Sigmoid colon (tissue), 7 donors: ENCODE results near the gene POLR1H. TPM values are rescaled to one million over a fixed set of nuclear protein-coding genes. Genes with fewer than 3 reads are reported as not detected.

Experiments
- DNase-seq: peaks from one replicate; pipeline ENCODE4 v3.0.0-alpha.2; 2019
- H3K27ac ChIP-seq, 4 donors: fragments of 200-600 bp; sonication (generic); one replicate each; pipeline ENCODE4 v1.5.1; 2016 to 2019; ENCODE audit warnings: mild to moderate bottlenecking in 1 of 4
- H3K27me3 ChIP-seq, 3 donors: fragments of 200-600 bp; sonication (generic); one replicate each; pipeline ENCODE4 v1.5.1; 2019; ENCODE audit warnings: mild to moderate bottlenecking in 1 of 3
- H3K36me3 ChIP-seq, 4 donors: fragments of 200-600 bp; sonication (generic); one replicate each; pipeline ENCODE4 v1.5.1; 2016 to 2019
- H3K4me1 ChIP-seq, 4 donors: fragments of 200-600 bp; sonication (generic); one replicate each; pipeline ENCODE4 v1.5.1; 2017 to 2019
- H3K4me3 ChIP-seq, 4 donors: fragments of 200-600 bp; sonication (generic); one replicate each; pipeline ENCODE4 v1.5.1; 2017 to 2019; ENCODE audit warnings: mild to moderate bottlenecking in 2 of 4, moderate library complexity in 1 of 4
- H3K9me3 ChIP-seq, 4 donors: fragments of 200-600 bp in 3 of 4; sonication (generic) in 3 of 4; one replicate each; pipeline versions ENCODE4 v1.5.1 to v1.6.1; 2013 to 2019
- EP300 ChIP-seq, 4 donors: sonication (generic); formaldehyde crosslinking; IDR thresholded peaks; one replicate each; pipeline ENCODE4 v1.6.1; 2017; ENCODE audit warnings: antibody characterized with exemption in 4 of 4
- POLR2A ChIP-seq, 2 donors: fragments of 450-650 bp; IDR thresholded peaks; one replicate each; pipeline ENCODE4 v1.6.1; 2016; ENCODE audit warnings: antibody characterized with exemption in 2 of 2, mild to moderate bottlenecking in 2 of 2, moderate library complexity in 2 of 2
- POLR2AphosphoS5 ChIP-seq, 4 donors: sonication (generic); formaldehyde crosslinking; IDR thresholded peaks; one replicate each; pipeline ENCODE4 v1.6.1; 2017; ENCODE audit warnings: antibody characterized with exemption in 4 of 4
- WGBS, 2 donors: extraction: QIAGEN DNeasy Blood & Tissue Kit; methylation state at CpG; one replicate each; pipeline ENCODE4 v1.1.7; 2013; 5-methylcytosine and 5-hydroxymethylcytosine counted together
- intact Hi-C: fragments of 100-400 bp; cut with DNase I; formaldehyde crosslinking; loops from one replicate; pipeline ENCODE4 v1.15.1; 2023
- polyA plus RNA-seq, 3 donors: library from polyadenylated mRNA; stranded (reverse); fragments of 200-250 nt; gene quantifications; one replicate each; pipeline ENCODE4 v1.2.3, GENCODE V29; 2013
- total RNA-seq, 4 donors: library from RNA; depleted of rRNA; stranded (reverse); fragments of >200 nt; gene quantifications; one replicate each; pipeline ENCODE4 v1.1.0, GENCODE V29; 2016
- TF ChIP-seq, protein P1 (sequence below), 4 experiments: fragments of 450-650 bp in 3 of 4; fragments of 200-600 bp in 1 of 4; IDR thresholded peaks; one replicate each; pipeline ENCODE4 v1.5.1; 2016 to 2019; ENCODE audit warnings: antibody characterized with exemption in 4 of 4, mild to moderate bottlenecking in 3 of 4, moderate library complexity in 2 of 4
- donor health status: healthy with polysubstance abuse.
- donor health status: Bipolar disorder and iron deficiency.
- donor health status: healthy.

POLR1H gene
- total and polyA plus RNA-seq, 7 donors = 11.1 to 70.3 (median 29.3) TPM

- 1 to 3% methylated on average over 51 of the region's 51 CpGs for WGBS, 2 donors
- Histone ChIP-seq H3K27me3 (peaks cover 21 to 57% (median 40%) of the 10 kb centered on the region in 3 donors), H3K36me3 (no peaks in the 10 kb centered on the region), H3K27ac (peak overlapping the region; percentile 59 to 77 (median 70)), H3K4me1 (peaks cover 0 to 36% (median 32%) of the 10 kb centered on the region in 4 donors), H3K4me3 (peak overlapping the region; percentile 16 to 51 (median 40)), H3K9me3 (no peaks in the 10 kb centered on the region)
- intact Hi-C loops = loop anchor here (2.0 to 10.0 kb wide), 5 partner anchors 34 to 257 kb away; partner anchors contain the start of genes PPP1R11, RPP21 and TRIM26
- peak; percentile 95 for DNase-seq
- TF ChIP-seq, protein P1, sequence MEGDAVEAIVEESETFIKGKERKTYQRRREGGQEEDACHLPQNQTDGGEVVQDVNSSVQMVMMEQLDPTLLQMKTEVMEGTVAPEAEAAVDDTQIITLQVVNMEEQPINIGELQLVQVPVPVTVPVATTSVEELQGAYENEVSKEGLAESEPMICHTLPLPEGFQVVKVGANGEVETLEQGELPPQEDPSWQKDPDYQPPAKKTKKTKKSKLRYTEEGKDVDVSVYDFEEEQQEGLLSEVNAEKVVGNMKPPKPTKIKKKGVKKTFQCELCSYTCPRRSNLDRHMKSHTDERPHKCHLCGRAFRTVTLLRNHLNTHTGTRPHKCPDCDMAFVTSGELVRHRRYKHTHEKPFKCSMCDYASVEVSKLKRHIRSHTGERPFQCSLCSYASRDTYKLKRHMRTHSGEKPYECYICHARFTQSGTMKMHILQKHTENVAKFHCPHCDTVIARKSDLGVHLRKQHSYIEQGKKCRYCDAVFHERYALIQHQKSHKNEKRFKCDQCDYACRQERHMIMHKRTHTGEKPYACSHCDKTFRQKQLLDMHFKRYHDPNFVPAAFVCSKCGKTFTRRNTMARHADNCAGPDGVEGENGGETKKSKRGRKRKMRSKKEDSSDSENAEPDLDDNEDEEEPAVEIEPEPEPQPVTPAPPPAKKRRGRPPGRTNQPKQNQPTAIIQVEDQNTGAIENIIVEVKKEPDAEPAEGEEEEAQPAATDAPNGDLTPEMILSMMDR (IDR thresholded peaks at IDR 0.05) = no peak
- TF ChIP-seq POLR2AphosphoS5 (IDR thresholded peaks at IDR 0.05) = peak; percentile 49 to 78 (median 64)
- peak in 1 of 2 donors; percentile 55 for TF ChIP-seq POLR2A (IDR thresholded peaks at IDR 0.05)
- TF ChIP-seq EP300 (IDR thresholded peaks at IDR 0.05) = no peak
Observed at GRCh38 chr6:30101444-30102413, 40.7 kb downstream of the POLR1H start.

- H3K27ac ChIP-seq = peak overlapping the region; percentile 59 to 77 (median 70)
- H3K4me3 ChIP-seq = peak overlapping the region in 3 of 4 donors; percentile 34 to 51 (median 45)
- no peaks in the 10 kb centered on the region for H3K9me3 ChIP-seq
- no peaks in the 10 kb centered on the region for H3K36me3 ChIP-seq
- WGBS, 2 donors = 25 to 50% methylated on average over 15 of the region's 15 CpGs
- intact Hi-C loops = loop anchor here (2.0 to 10.0 kb wide), 5 partner anchors 35 to 258 kb away; partner anchors contain the start of genes PPP1R11, RPP21 and TRIM26
- H3K27me3 ChIP-seq = peaks cover 21 to 57% (median 39%) of the 10 kb centered on the region in 3 donors
- DNase-seq = peak; percentile 83
- TF ChIP-seq EP300 (IDR thresholded peaks at IDR 0.05) (no peak), POLR2AphosphoS5 (IDR thresholded peaks at IDR 0.05) (no peak), POLR2A (IDR thresholded peaks at IDR 0.05) (no peak)
- TF ChIP-seq, protein P1 (IDR thresholded peaks at IDR 0.05) = no peak
- H3K4me1 ChIP-seq = peaks cover 0 to 36% (median 32%) of the 10 kb centered on the region in 4 donors
Observed at GRCh38 chr6:30102414-30102969, 41.4 kb downstream of the POLR1H start.

DNA sequence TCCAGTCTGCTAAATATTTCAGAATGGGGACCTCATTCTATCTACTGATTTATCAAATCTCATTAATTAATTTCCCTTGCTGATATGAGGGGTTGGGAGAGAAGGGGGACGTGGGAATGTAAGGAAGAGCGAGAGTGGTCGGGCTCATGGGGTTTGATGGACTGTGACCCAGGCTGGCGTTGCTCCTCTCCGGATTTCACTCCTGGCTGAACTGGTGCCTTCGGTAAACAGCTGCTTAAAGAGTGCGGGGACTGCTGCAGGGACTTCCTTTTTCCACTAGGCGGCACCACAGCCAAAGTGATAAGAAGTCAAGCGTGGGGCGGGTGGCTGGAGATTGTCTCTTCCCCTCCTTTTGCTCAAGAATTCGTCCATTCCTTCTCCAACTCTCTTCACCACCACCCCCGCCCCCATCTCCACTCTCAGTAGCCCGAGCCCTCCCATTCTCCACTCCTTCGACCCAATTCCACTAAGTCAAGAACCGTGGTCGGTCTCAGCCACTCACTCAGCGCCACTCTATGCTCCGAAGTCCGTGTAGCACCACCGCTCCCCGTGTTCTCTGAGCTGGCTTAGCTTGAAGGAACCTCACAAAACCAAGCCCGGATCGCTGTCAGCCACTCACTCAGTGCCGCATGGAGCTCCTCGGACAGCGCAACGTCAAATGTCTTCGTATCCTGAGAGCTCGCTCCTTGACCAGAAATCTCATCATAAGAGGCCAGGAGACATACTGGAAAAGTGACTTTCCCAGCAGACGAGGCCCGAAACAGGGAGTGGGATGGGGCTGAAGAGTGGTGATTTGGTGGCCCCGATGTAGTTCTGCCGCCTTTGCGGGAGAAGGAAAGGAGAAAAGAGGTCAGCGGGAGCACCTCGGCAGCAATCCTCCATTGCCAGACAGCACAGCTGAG lies 42.2 kb downstream of the POLR1H start:
- H3K4me1 ChIP-seq = peaks cover 0 to 36% (median 32%) of the 10 kb centered on the region in 4 donors
- TF ChIP-seq POLR2A (IDR thresholded peaks at IDR 0.05) = no peak
- TF ChIP-seq, protein P1 (IDR thresholded peaks at IDR 0.05) = peak; percentile 85 to 95 (median 92)
- peak in 2 of 4 donors; percentile 38 to 41 for TF ChIP-seq POLR2AphosphoS5 (IDR thresholded peaks at IDR 0.05)
- peak; percentile 95 for DNase-seq
- H3K4me3 ChIP-seq = peak overlapping the region; percentile 30 to 45 (median 38)
- 4% methylated on average over 36 of the region's 36 CpGs for WGBS, 2 donors
- H3K36me3 ChIP-seq = no peaks in the 10 kb centered on the region
- H3K27me3 ChIP-seq = peaks cover 19 to 54% (median 31%) of the 10 kb centered on the region in 3 donors
- no peaks in the 10 kb centered on the region for H3K9me3 ChIP-seq
- H3K27ac ChIP-seq = peak overlapping the region; percentile 59 to 77 (median 70)
- intact Hi-C loops = loop anchor here (1.0 to 10.0 kb wide), 6 partner anchors 28 to 258 kb away; partner anchors contain the start of genes PPP1R11, RPP21 and TRIM26

GRCh38 chr6:30103872-30104179 lies 42.8 kb downstream of the POLR1H start:
- 42 to 45% methylated on average over 3 of the region's 3 CpGs for WGBS, 2 donors
- no peak for DNase-seq
- Histone ChIP-seq H3K9me3 (no peaks in the 10 kb centered on the region), H3K4me1 (peaks cover 0 to 36% (median 32%) of the 10 kb centered on the region in 4 donors), H3K4me3 (peak overlapping the region in 2 of 4 donors; percentile 30 to 45), H3K27ac (no peak overlapping the region), H3K36me3 (no peaks in the 10 kb centered on the region), H3K27me3 (peaks cover 14 to 54% (median 25%) of the 10 kb centered on the region in 3 donors)
- intact Hi-C loops = loop anchor here (1.0 to 10.0 kb wide), 6 partner anchors 27 to 259 kb away; partner anchors contain the start of genes PPP1R11, RPP21 and TRIM26
- TF ChIP-seq, protein P1 (IDR thresholded peaks at IDR 0.05) = no peak
- TF ChIP-seq POLR2AphosphoS5 (IDR thresholded peaks at IDR 0.05) = no peak
- TF ChIP-seq EP300 (IDR thresholded peaks at IDR 0.05) = no peak
- no peak for TF ChIP-seq POLR2A (IDR thresholded peaks at IDR 0.05)
